A673 (cell line): ENCODE results near the gene ZFAND4. TPM values are rescaled to one million over a fixed set of nuclear protein-coding genes. Genes with fewer than 3 reads are reported as not detected.

Experiments used
- BruUV-seq: library from RNA; stranded (reverse); fragments of 400-500 nt; replicated peaks from 2 replicates; lab custom pipeline; 2021; lab: Mats Ljungman, UMichigan
- CTCF ChIA-PET: fragments of 300-600 bp; sonication (Branson Sonifier 250); formaldehyde crosslinking; loops from one replicate; lab custom pipeline; 2022; ENCODE audit warnings: antibody characterized with exemption; lab: Charles Lee
- POLR2A ChIA-PET: fragments of 300-600 bp; sonication (Branson Sonifier 250); formaldehyde crosslinking; loops from one replicate; lab custom pipeline; 2022; ENCODE audit warnings: antibody characterized with exemption; ENCODE audit not compliant: low non-redundant PET; lab: Charles Lee
- DNase-seq: peaks from one replicate; pipeline ENCODE4 v3.0.0-alpha.2; 2015; ENCODE audit warnings: low spot score
- H3K27ac ChIP-seq: fragments of 200-600 bp; sonication (generic); 2 replicates; pipeline ENCODE4 v1.5.1; 2016; ENCODE audit warnings: mixed run types, low read depth, mild to moderate bottlenecking, mixed read lengths, antibody characterized with exemption, low read length; ENCODE audit not compliant: poor library complexity, severe bottlenecking
- H3K27me3 ChIP-seq: fragments of 200-600 bp; sonication (generic); replicated peaks from 2 replicates; pipeline ENCODE4 v1.6.1; 2017; ENCODE audit warnings: mixed run types, low read depth, mild to moderate bottlenecking, mixed read lengths, antibody characterized with exemption, low read length; ENCODE audit not compliant: insufficient read depth, poor library complexity
- H3K36me3 ChIP-seq: fragments of 200-600 bp; sonication (generic); 2 replicates; pipeline ENCODE4 v1.6.1; 2016; ENCODE audit warnings: mixed run types, mild to moderate bottlenecking, mixed read lengths, antibody characterized with exemption, low read length; ENCODE audit not compliant: insufficient read depth, poor library complexity, severe bottlenecking
- H3K4me1 ChIP-seq: fragments of 200-600 bp; sonication (generic); 2 replicates; pipeline ENCODE4 v1.6.1; 2017; ENCODE audit warnings: mixed run types, mild to moderate bottlenecking, mixed read lengths, antibody characterized with exemption, low read length; ENCODE audit not compliant: insufficient read depth, poor library complexity, severe bottlenecking
- H3K4me3 ChIP-seq: fragments of 200-600 bp; sonication (generic); 2 replicates; pipeline ENCODE4 v1.5.1; 2016; ENCODE audit warnings: low read depth, mixed run types, mild to moderate bottlenecking, mixed read lengths, low read length; ENCODE audit not compliant: poor library complexity, severe bottlenecking
- H3K9me3 ChIP-seq: fragments of 200-600 bp; sonication (generic); 2 replicates; pipeline ENCODE4 v1.6.1; 2016; ENCODE audit warnings: mixed run types, low read depth, mild to moderate bottlenecking, mixed read lengths, antibody characterized with exemption, low read length; ENCODE audit not compliant: poor library complexity, severe bottlenecking
- EZH2 ChIP-seq: fragments of 200-600 bp; sonication (generic); IDR thresholded peaks from 2 replicates; pipeline ENCODE4 v1.6.1; 2017; ENCODE audit warnings: borderline replicate concordance, low read depth, mild to moderate bottlenecking, mixed read lengths, antibody characterized with exemption, low read length; ENCODE audit not compliant: poor library complexity, severe bottlenecking
- intact Hi-C: fragments of 100-400 bp; cut with micrococcal nuclease; formaldehyde crosslinking; loops from one replicate; pipeline ENCODE4 v1.10.0; 2022; ENCODE audit not compliant: unreplicated experiment
- total RNA-seq: library from RNA; stranded (reverse); gene quantifications from 2 replicates; pipeline ENCODE4 v1.2.3, GENCODE V29; 2021
- TF ChIP-seq, protein P1 (sequence below): fragments of 300-800, 200-600 bp; sonication (generic); conservative IDR thresholded peaks from 2 replicates; pipeline ENCODE4 v1.5.1; 2017; ENCODE audit warnings: low read depth, mild to moderate bottlenecking, antibody characterized with exemption, low read length, moderate library complexity, mixed read lengths

ZFAND4 gene
- total RNA-seq, 1 experiment from 2014 or later = 9.2 TPM

DNA sequence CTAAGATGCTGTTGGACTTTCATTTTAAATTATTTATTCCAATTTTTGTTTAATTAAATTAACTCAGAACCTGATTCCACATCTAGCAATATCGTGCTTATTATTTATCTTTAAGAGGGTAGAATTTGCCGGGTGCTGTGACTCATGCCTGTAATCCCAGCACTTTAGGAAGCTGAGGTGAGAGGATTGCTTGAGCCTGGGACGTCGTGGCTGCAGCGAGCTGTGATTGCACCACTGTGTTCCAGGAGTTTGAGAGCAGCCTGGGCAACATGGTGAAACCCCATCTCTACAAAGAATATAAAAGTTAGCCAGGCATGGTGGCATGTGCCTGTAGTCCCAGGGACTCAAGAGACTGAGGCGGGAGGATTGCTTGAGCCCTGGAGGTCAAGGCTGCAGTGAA is 47.8 kb downstream of the ZFAND4 start:
- TF ChIP-seq, protein P1, sequence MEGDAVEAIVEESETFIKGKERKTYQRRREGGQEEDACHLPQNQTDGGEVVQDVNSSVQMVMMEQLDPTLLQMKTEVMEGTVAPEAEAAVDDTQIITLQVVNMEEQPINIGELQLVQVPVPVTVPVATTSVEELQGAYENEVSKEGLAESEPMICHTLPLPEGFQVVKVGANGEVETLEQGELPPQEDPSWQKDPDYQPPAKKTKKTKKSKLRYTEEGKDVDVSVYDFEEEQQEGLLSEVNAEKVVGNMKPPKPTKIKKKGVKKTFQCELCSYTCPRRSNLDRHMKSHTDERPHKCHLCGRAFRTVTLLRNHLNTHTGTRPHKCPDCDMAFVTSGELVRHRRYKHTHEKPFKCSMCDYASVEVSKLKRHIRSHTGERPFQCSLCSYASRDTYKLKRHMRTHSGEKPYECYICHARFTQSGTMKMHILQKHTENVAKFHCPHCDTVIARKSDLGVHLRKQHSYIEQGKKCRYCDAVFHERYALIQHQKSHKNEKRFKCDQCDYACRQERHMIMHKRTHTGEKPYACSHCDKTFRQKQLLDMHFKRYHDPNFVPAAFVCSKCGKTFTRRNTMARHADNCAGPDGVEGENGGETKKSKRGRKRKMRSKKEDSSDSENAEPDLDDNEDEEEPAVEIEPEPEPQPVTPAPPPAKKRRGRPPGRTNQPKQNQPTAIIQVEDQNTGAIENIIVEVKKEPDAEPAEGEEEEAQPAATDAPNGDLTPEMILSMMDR = no peak
- no peak for TF ChIP-seq EZH2
- no peaks in the 10 kb centered on the region for H3K27me3 ChIP-seq
- H3K4me3 ChIP-seq = no peak overlapping the region
- H3K36me3 ChIP-seq = no peaks in the 10 kb centered on the region
- ChIA-PET CTCF (no interaction called here), POLR2A (no interaction called here)
- DNase-seq = no peak
- no TSS peak for BruUV-seq
- H3K4me1 ChIP-seq = no peaks in the 10 kb centered on the region
- intact Hi-C loops = no loop called here
- no peak overlapping the region for H3K27ac ChIP-seq
- no peaks in the 10 kb centered on the region for H3K9me3 ChIP-seq

DNA sequence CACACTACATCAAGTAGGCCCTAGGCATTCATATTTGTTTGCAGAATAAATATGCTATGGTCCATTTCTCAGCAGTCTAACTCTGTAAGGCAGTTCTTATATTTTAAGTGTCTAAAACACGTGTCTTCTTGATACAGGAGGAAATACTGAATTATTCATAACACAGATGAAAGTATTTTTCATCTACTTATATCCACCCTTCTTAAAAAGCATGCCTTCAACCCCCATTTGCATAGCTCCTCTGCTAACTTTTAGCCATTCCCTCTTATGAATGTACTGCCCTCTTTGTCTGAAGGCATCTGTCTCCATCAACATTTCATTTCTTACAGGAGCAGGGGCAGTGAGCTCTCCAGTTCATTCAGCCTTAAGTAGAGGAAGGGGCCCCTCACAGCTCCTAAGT is 57.7 kb downstream of the ZFAND4 start:
- TF ChIP-seq EZH2 = no peak
- TF ChIP-seq, protein P1 = no peak
- H3K9me3 ChIP-seq = no peaks in the 10 kb centered on the region
- H3K36me3 ChIP-seq = no peaks in the 10 kb centered on the region
- no peak for DNase-seq
- H3K27me3 ChIP-seq = no peaks in the 10 kb centered on the region
- no peaks in the 10 kb centered on the region for H3K4me1 ChIP-seq
- no peak overlapping the region for H3K4me3 ChIP-seq
- intact Hi-C loops = no loop called here
- ChIA-PET POLR2A (interaction anchor here (0.6 kb wide), 1 partner anchor 226 kb away, joined by 3 read pairs; no protein-coding TSS in a partner anchor), CTCF (no interaction called here)
- BruUV-seq = no TSS peak
- no peak overlapping the region for H3K27ac ChIP-seq

DNA sequence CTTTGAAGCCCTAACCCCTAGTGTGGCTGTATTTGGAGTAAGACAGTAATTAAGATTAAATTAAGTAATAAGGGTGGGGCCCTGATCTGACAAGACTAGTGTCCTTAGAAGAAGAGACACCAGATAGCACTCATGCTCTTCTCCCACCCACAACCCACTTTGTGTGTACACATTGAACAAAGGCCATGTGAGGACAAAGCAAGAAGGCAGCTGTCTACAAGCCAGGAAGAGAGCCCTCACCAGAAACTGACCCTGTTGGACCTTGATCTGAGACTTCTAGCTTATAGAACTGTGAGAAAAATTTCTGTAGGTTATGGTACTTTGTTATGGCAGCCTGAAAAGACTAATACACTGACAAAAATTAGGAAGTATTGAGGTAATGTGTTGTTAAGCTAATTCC is 59.8 kb downstream of the ZFAND4 start:
- intact Hi-C loops = no loop called here
- H3K36me3 ChIP-seq = no peaks in the 10 kb centered on the region
- no peaks in the 10 kb centered on the region for H3K9me3 ChIP-seq
- CTCF ChIA-PET = no interaction called here
- H3K27ac ChIP-seq = no peak overlapping the region
- H3K4me1 ChIP-seq = no peaks in the 10 kb centered on the region
- DNase-seq = no peak
- no peak for TF ChIP-seq EZH2
- TF ChIP-seq, protein P1 = no peak
- no peak overlapping the region for H3K4me3 ChIP-seq
- H3K27me3 ChIP-seq = no peaks in the 10 kb centered on the region
- no TSS peak for BruUV-seq
- POLR2A ChIA-PET = no interaction called here
